ENCODE data around the gene SRGAP2B.
"Not testable (repeated sequence)": the region's sequence is repeated elsewhere in the genome, so short reads cannot be mapped to it uniquely, and the experiment has no call there.

DNA sequence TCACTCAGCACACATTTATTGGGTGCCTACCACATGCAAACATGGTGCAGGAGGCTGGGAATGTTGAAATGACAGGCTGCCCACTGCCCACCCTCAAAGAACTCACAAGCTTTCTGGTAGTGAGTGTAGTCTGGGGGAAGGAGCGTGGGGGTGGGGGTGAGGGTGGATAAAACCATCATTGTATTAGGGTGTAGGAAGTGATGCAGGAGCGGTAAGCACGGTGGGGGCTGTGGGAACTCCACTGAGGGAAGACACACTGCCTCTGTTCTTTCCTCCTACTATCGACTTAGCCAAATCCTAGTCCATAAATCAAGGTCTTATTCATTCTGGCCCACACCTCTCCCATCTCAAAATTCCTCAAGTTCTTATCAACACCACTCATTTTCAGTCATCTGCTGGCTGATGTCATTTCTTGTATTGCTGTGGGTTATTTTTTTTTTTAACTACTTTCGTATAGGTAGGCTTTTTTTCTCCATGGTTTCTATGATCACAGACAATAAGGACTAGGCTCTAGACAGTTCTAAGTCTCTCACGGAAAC lies 21.0 kb downstream of the SRGAP2B start:
- TF ChIP-seq POLR2AphosphoS5 (IDR thresholded peaks at IDR 0.05; ENCODE audit: borderline replicate concordance, low read depth, low read length); EZH2 (IDR thresholded peaks at IDR 0.05); FOXP2 (optimal IDR thresholded peaks at IDR 0.05; ENCODE audit: control extremely low read depth, extremely low read length, insufficient read depth): not testable (repeated sequence)

All from SK-N-MC (cell line).